Muscle layer of duodenum (tissue), 2 donors: ENCODE measurements around the gene TGDS.

ENCODE experiments used
- H3K27ac ChIP-seq: one replicate; pipeline ENCODE4 v1.7.0; 2013; ENCODE audit warnings: mild to moderate bottlenecking, low read length
- H3K27me3 ChIP-seq: one replicate; pipeline ENCODE4 v1.7.0; 2013; ENCODE audit warnings: low read depth, mild to moderate bottlenecking, control low read depth, low read length
- H3K36me3 ChIP-seq, 2 donors: one replicate each; pipeline ENCODE4 v1.7.0; 2013; ENCODE audit warnings: low read length in 2 of 2, control low read depth in 1 of 2, mild to moderate bottlenecking in 1 of 2; ENCODE audit not compliant: insufficient read depth in 2 of 2, control insufficient read depth in 1 of 2
- H3K4me1 ChIP-seq, 2 donors: one replicate each; pipeline ENCODE4 v1.7.0; 2013; ENCODE audit warnings: low read length in 2 of 2, mild to moderate bottlenecking in 2 of 2, control low read depth in 1 of 2, moderate library complexity in 1 of 2; ENCODE audit not compliant: insufficient read depth in 2 of 2, control insufficient read depth in 1 of 2
- H3K4me3 ChIP-seq, 2 donors: one replicate each; pipeline ENCODE4 v1.7.0; 2013; ENCODE audit warnings: low read length in 2 of 2, low read depth in 1 of 2, mild to moderate bottlenecking in 1 of 2
- H3K9me3 ChIP-seq, 2 donors: one replicate each; pipeline ENCODE4 v1.7.0; 2013; ENCODE audit warnings: low read length in 2 of 2, control low read depth in 1 of 2, mild to moderate bottlenecking in 1 of 2; ENCODE audit not compliant: control insufficient read depth in 1 of 2
- donor health status: healthy.

TGDS gene

DNA sequence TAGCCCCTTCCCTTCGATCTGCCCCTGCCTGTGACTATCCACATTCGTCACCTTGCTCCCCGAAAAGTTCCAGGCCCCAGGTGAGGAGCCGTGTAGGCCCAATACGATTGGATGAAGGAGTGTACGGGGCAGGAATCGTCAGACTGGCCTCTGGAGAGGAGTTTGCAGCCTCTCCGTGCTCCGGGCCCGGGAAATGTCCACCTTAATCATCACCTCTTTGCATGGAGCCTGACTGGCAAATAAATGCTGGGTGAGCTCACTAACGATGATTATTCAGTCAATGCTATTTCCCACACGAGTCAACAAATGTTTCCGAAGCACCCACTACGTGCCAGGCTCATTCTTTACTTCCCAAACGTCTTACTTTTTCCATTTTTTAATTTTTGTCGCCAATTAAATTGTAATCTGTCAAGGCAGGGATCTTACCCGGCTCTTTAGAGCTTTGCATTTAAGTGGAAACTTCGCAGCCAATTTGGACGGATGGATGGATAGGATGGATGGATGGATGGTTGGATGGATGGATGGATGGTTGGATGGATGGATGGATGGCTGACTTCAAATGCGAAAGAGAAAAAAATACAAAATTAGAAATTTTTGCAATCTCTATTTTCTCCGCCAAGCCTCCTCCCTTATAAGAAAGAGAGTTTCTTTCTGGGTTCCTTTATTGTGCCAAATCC is 45.8 kb downstream of the TGDS start:
- no peaks in the 10 kb centered on the region for H3K36me3 ChIP-seq
- H3K27me3 ChIP-seq, result no peaks in the 10 kb centered on the region
- H3K27ac ChIP-seq, result peak overlapping the region; percentile 93
- peak overlapping the region; percentile 86 to 89 for H3K4me3 ChIP-seq
- peaks cover 6 to 11% of the 10 kb centered on the region in 2 donors for H3K4me1 ChIP-seq
- H3K9me3 ChIP-seq, result no peaks in the 10 kb centered on the region

DNA sequence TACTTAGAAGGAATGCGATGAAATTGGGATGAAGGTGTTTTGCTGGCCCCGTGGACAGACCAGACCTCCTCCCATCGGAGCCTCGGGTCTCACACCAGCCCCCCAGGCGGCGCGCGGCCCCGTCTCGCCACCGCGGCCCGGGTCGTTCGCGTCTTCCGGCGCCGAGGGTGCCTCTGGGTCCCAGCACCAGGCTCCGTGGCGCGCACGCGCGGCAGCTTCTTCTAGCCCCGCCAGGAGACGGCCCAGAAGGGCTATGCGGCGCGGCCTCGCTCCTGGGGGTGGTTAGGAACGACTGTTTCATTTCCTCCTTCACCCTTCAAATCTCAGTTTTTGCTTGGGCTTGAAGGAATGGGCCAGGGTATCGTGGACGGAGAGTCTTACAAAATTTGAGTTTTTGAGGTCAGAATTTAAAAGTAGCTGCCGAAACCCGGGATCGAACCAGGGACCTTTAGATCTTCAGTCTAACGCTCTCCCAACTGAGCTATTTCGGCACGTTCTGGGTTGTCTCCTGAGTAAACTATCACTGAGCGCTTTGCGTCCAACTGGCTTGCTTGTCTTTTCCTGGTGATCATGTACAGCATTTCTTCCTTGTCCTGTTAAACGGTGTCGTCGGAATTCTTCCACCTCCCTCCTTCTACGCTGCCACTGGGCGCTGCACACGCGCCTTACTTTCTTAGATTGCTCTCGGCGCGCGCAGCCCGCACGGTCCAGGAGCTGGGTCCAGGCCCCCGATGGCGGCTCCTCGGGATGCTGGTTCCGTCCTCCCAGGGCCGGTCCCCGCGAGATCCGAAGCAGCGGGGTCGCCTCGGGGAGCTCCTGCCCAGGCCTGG is 46.5 kb downstream of the TGDS start:
- Histone ChIP-seq H3K36me3 (no peaks in the 10 kb centered on the region), H3K4me1 (peaks cover 6 to 11% of the 10 kb centered on the region in 2 donors), H3K27me3 (no peaks in the 10 kb centered on the region), H3K27ac (peak overlapping the region; percentile 93), H3K9me3 (no peaks in the 10 kb centered on the region), H3K4me3 (peak overlapping the region; percentile 86 to 89)

DNA sequence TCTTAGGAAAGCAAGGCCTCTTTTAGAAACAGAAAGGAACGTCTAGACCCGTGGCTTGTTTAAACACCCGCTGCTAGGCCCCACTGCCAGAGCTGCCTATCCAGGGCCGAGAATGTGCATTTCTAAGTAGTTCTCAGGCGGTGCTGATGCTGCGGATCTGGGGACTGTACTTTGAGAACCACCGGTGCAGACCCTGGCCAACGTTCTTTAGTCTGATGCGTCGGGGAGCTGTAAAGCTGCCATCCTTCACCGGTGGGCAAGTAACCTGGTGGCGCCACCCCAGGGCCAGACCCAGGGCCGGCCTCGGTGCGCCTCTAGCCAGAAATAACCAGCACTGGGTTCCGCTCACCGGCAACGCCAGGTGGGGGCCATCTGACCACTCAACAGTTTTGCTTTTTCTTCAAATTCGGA is 47.1 kb downstream of the TGDS start:
- H3K4me1 ChIP-seq, result peaks cover 6 to 11% of the 10 kb centered on the region in 2 donors
- peak overlapping the region; percentile 93 for H3K27ac ChIP-seq
- H3K36me3 ChIP-seq, result no peaks in the 10 kb centered on the region
- no peaks in the 10 kb centered on the region for H3K9me3 ChIP-seq
- peak overlapping the region; percentile 86 to 89 for H3K4me3 ChIP-seq
- H3K27me3 ChIP-seq, result no peaks in the 10 kb centered on the region

DNA sequence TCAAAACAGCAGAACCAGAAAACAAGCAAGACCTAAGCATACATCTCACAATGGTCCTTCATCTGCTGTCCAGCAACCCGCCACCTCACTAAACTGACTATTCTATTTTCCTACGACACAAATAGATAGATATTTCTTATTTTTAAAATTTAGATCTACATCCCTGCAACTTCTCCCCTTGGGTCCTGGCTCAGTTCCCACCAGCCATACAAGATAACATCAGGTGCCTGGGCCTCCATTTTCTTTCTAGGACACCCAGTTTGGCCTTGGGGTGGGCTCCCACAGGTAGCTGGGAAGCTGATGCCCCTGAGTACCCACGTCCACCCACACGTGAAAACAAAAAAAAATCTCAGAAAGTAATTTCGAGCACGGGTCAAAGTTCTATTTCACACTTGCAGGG is 47.6 kb downstream of the TGDS start:
- Histone ChIP-seq H3K36me3 (no peaks in the 10 kb centered on the region), H3K27me3 (no peaks in the 10 kb centered on the region), H3K27ac (peak overlapping the region; percentile 93), H3K4me3 (peak overlapping the region; percentile 86 to 89), H3K4me1 (peaks cover 6 to 11% of the 10 kb centered on the region in 2 donors), H3K9me3 (no peaks in the 10 kb centered on the region)

DNA sequence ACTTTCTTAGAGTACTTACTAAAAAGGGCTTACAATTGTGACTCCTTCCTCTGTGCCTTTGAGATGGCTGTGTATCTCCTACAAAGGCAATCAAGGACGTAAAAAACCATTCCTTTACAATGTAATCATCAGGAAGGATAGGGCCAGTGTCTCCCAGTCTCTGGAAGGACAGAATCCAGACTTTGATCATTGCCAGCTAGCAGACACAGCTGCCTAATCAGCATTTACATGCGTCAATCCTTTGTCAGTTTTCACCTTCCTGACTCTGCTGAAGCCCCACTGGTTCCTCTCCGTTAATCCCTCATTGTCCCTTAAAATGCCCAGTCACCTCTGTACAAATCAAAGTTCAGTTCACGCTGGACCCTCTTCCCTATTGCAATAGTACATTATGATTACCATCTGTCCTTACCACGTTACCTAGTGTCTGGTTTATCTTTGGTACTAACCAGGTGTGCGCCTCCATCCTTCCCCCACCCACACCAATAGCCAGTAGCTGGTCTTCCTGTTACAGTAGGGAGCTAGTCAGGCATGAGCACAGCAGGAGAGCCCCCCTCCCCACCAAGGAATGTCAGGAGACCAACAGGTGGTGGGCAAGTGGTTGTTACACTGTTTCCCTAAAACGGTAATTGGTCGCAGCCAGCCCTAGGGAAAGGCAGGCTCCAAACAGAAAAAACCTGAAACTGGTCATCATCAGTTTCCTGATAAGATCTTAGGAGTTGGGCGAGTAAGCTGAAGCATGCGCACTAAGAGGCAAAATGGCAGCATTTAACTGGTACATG is 49.7 kb downstream of the TGDS start:
- no peaks in the 10 kb centered on the region for H3K36me3 ChIP-seq
- H3K27me3 ChIP-seq, result no peaks in the 10 kb centered on the region
- peaks cover 6 to 11% of the 10 kb centered on the region in 2 donors for H3K4me1 ChIP-seq
- H3K27ac ChIP-seq, result no peak overlapping the region
- H3K9me3 ChIP-seq, result no peaks in the 10 kb centered on the region
- H3K4me3 ChIP-seq, result no peak overlapping the region

DNA sequence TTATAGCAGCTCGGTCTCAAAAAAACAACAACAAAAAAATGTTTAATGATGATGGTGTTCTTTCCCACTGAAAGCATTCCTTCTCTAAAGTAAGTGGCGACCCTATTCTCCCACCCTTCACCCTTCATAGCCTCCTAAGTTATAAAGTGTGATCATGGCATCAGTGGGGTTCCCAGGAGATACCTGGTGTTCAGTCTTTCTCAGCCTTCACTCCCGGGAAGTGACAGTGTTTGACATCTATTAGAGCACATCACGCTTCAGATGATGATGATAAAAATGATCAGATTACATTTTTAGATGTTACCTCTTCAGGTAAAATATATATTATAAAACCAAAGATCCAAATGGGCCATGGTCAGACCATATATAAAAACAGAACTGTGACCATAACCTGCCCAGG is 51.0 kb downstream of the TGDS start:
- no peaks in the 10 kb centered on the region for H3K36me3 ChIP-seq
- H3K4me3 ChIP-seq, result no peak overlapping the region
- no peaks in the 10 kb centered on the region for H3K27me3 ChIP-seq
- no peaks in the 10 kb centered on the region for H3K9me3 ChIP-seq
- H3K4me1 ChIP-seq, result peaks cover 6 to 11% of the 10 kb centered on the region in 2 donors
- no peak overlapping the region for H3K27ac ChIP-seq

DNA sequence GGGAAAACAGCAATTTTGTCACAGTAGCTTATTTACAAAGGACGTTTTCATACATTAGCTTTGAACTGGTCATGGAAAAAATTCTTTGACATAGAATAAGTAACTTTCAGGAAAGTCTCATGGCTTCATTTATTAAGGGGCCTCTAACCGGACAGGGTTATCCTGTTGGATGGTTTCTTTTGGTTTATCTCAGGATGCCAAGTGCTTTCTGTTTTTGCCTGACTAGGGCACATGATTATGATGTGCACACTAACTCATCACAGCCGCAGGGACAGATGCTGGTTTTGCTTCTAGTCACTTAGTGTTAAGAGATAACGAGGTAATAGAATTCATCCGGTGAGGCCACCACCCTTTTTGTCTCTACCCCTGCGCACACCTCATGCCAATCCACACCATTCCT is 53.0 kb downstream of the TGDS start:
- H3K36me3 ChIP-seq, result no peaks in the 10 kb centered on the region
- no peak overlapping the region for H3K27ac ChIP-seq
- H3K4me1 ChIP-seq, result peaks cover 0 to under 1% of the 10 kb centered on the region in 2 donors
- H3K4me3 ChIP-seq, result no peak overlapping the region
- H3K27me3 ChIP-seq, result no peaks in the 10 kb centered on the region
- H3K9me3 ChIP-seq, result no peaks in the 10 kb centered on the region

DNA sequence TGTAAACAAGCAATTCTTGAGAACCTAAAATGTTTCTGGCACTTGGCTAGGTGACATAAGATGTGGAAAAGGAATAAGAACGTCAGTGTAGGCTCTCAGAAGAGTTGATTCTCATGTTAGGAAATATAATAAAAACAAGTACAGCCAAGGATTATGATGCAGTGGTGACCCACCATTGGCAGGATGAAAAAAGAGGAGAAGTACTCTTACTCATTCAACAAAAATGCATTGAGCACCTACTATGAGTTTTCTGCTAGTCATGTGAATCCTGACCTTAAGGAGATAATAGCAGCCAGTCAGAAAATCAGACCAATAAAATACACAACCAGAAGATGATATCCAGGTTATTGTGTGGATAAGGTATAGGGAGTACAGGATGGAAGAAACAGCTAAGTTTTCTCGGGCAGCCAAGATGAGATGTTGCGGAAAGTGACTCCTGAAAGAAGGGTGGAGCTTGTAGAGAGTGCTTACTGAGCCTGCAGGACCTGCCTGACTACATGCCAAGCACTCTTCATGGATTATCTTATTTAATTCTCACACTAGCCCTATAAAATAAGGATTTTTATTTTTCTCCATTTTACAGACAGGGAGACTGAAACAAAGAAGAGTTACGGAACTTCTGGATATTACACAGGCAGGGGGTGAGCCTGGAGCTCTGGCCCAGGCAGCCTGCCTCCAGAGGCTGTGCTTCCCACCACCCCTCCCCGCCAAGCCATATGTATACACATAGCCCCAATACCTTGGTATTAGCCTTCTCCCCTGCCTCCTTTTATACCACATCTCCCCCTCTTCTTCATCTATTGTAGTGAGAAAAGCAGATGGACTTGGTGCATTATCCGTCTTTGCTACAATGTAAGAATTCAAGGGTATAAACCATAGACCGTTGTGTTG is 58.0 kb downstream of the TGDS start:
- Histone ChIP-seq H3K36me3 (no peaks in the 10 kb centered on the region), H3K4me3 (no peak overlapping the region), H3K4me1 (no peaks in the 10 kb centered on the region), H3K27me3 (no peaks in the 10 kb centered on the region), H3K9me3 (no peaks in the 10 kb centered on the region), H3K27ac (no peak overlapping the region)

DNA sequence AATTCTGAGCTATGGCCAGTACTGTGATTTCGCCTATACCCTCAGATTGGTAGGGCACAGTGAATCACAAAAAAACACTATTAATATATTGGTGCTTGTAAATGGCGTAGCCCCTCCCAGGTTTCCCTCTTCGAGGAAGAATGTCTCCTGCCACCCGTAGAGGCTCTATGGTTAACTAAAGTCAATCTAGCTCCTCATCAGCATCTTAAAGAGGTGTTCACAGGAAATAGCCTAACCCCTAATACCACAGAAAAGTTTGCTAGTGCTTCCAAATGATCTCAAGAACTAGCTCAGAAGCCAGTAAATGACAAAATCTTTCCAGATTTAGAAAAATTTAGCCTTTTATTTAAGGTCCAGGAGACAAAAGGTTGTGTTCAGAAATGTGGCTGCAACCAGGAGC is 60.2 kb downstream of the TGDS start:
- Histone ChIP-seq H3K4me1 (no peaks in the 10 kb centered on the region), H3K27ac (no peak overlapping the region), H3K27me3 (no peaks in the 10 kb centered on the region), H3K4me3 (no peak overlapping the region), H3K36me3 (no peaks in the 10 kb centered on the region), H3K9me3 (peaks cover 0 to 4% of the 10 kb centered on the region in 2 donors)

DNA sequence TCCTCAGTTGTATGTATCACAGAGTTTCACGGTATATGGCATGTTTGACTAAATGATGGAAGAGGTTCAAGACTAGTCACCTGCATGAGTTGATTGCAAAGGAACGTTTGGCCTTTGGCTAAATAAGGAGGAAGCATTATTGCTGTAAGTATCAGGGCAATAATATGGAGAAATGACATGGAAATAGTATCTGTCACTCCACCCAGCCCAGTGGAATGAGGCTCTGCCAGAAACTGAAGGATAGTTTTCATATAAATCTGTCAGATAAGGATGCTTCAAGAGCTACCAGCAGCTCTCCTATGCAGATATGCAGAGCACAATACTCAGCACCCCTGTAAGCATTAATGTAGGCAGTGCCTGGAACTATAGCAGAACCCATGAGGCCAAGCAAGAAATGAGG is 60.7 kb downstream of the TGDS start:
- H3K27me3 ChIP-seq, result no peaks in the 10 kb centered on the region
- no peak overlapping the region for H3K4me3 ChIP-seq
- no peaks in the 10 kb centered on the region for H3K4me1 ChIP-seq
- H3K27ac ChIP-seq, result no peak overlapping the region
- H3K9me3 ChIP-seq, result peaks cover 0 to 4% of the 10 kb centered on the region in 2 donors
- H3K36me3 ChIP-seq, result no peaks in the 10 kb centered on the region
